Occipital lobe (tissue), 2 donors: ENCODE results near the gene MAP3K6. TPM values are rescaled to one million over a fixed set of nuclear protein-coding genes. Genes with fewer than 3 reads are reported as not detected.

Experiments
- DNase-seq: peaks from one replicate; lab custom pipeline; 2025; lab: John Stamatoyannopoulos, UW
- total RNA-seq: library from RNA; depleted of rRNA; stranded (reverse); fragments of >200 nt; gene quantifications from one replicate; pipeline ENCODE4 v1.2.3, GENCODE V29; 2014

MAP3K6 gene
- total RNA-seq, 1 donor from 2014 or later, result 2.7 TPM

- no peak for DNase-seq
These were observed 11.2 kb upstream of the MAP3K6 start for GRCh38 chr1:27377760-27378495.

DNA sequence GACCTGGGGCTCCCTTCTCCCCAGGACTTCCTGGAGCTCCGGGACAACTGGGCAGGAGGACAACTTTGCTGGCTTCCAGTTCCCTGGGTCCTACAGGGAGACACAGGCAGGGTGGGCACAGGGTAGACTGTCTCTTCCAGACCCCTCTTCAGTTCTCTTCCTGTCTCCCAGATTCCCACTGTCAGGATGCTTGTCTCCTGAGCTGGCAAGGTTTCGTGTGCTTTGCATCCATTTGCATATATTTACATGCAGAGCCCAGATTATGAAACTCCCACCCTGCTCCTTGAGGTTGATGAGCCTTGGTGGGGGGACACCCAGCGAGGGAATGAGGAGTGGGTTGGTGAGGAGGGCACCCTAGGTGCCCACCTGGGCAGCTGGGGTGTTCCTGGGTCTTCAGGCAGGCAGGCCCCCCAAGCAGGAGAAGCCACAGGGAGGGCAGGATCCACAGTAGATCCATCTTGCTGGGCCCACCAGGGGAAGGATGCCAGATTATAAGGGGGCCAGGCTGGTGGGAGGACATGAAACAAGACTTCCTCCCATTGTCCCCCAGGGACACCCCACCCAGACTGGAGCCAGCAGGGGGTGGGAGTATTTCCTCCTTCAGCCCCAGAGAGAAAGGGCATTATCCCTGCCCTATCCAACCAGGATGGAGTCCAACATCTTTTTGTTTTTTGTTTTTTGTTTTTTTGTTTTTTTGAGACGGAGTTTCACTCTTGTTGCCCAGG, 7.8 kb upstream of the MAP3K6 start, which contains the start of gene FCN3:
FCN3 (minus strand) TSS at position 463 of the 725 bp plus-strand sequence; CDS start at position 457, 6 bp downstream.
- DNase-seq, result no peak

GRCh38 chr1:27372808-27373690, 6.3 kb upstream of the MAP3K6 start:
- no peak for DNase-seq

DNA sequence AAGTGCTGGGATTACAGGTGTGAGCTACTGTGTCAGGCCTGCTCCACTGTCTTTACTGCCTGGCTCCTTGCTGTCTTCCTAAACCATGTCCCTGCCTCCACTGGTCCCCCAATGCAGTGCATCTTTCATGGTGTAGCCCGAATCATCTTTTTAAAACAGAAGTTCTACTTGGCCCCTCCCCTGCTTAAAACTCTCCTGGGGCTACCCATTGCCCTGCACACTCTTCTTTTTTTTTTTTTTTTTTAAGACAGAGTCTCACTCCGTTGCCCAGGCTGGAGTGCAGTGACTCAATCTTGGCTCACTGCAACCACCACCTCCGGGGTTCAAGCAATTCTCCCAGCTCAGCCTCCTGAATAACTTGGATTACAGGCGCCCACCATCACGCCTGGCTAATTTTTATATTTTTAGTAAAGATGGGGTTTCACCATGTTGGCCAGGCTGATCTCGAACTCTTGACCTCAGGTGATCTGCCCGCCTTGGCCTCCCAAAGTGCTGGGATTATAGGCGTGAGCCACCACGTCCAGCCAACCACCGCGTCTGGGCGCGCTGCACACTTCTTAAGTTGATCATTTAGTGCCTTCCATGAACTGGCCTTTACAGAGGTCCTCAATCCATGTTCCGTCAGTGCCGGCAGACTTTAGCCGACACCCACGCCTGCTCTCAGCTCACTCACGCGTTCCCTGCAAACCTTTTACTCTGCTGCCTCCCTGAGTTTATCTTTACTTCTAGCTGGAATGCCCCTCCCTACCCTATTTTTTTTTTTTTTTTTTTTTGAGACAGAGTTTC, 5.5 kb upstream of the MAP3K6 start:
- DNase-seq, result no peak

DNA sequence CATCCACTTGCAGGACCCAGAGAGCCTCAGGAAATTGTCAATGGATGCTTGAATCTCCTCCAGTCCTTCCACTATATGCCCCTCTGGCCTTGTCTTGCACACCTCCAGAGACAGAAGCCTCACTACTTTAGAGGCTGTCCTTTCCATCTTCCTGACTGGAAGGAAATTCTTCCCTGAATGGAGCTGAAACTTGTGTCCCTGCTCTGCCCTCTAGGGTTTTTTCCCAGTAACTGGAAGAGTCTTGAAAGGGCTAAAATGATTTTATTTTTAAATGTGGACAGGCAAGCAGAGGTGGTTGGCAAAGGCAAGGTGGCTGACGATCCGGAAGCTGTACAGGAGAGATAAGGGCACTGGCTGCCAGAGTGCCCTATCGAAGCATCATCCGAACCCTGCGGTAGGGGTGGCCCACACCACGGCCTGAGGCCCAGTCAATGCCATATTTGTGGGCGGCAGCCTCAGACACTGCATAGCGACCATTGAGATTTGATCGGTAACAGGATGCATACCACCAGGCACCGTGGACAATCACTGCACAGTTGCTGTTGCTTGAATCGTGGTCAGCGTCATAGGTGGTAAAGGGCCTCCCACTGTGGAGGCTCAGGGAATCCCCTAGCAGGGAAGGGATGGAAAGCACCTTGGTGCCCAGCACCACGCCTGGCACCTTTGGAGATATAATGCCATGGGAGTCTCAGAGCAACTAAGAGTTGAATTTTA, 2.3 kb upstream of the MAP3K6 start:
- no peak for DNase-seq

DNA sequence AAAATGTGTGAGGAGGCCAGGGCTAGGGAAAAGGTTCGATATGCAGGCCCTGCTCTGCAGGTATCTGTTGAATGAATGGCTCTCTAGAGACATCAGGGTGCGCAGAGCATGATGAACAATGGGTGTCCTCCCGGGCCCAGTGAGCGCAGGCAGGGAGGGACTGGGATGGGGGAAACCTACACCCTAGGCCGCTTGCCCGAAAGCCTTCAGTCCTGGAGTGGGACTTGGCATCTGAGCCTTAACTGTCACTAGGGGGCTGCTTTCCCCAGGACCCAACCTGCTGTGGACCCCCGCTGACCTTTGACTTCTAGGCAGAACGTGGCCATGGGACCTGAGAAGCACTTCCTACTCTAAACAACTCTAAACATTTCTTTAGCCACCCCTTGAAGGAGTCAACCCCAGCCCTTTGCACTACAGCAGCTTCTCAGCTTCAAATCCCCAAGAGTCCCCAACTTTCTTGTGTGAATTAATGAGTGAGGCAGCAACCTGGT, 444 bp upstream of the MAP3K6 start:
- DNase-seq, result no peak

DNA sequence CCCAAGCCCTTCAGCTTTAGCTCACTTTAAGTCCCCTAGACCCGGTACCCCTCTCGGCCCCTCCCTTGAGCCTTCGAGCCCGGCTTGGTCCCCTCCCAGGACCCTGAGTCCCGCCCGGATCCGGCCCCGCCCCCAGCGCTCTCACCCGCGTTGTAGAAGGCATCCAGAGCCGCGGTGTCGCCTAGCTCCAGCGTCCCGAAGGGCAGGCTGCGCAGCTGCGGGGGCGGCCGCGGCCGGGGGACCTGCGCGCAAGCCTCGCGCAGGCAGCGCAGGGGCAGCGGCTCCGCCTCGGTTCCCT, 699 bp downstream of the MAP3K6 start:
- DNase-seq, result peak; percentile 41

GRCh38 chr1:27365372-27366112, 1.2 kb downstream of the MAP3K6 start:
- DNase-seq, result peak; percentile 80

- no peak for DNase-seq
These were observed 1.9 kb downstream of the MAP3K6 start for GRCh38 chr1:27364696-27365371.

- no peak for DNase-seq
These were observed 2.7 kb downstream of the MAP3K6 start for GRCh38 chr1:27363766-27364695.

DNA sequence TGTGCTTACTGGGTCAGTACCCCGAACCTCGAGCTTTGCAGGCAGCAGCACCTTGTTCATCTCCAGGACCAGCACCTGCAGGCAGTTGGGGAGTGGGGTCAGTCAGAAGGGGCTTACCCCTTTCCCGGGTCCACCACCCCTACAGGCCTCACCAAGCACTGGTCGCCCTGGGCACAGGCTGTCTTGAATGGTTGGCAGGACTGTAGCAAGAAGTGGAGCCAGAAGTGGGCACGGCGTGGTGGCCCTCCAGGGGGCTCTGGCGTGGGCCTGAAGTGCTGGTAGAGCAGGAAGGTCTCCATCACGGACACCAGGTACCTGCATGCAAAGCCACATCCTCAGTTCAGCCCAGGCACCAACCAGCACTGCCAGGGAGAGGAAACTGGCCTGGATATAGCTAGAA, 5.2 kb downstream of the MAP3K6 start:
- no peak for DNase-seq

DNA sequence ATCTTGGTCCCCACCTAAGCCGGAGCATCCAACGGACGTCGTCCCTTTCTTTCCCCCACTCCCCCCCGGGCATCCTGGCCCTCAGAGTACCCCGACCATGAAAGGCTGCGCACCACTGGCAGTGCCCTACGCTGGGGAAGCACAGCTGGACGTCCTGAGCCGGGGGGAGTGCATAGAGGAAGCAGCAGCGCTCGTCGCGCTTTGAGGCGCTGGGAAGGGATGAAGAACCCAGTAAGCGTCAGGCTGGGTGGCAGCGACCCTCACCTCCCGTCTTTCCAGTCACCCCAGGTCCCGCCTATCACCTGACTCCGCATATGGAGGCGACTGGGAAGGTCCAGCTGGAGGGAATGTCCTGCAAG, 5.7 kb downstream of the MAP3K6 start:
- no peak for DNase-seq

DNA sequence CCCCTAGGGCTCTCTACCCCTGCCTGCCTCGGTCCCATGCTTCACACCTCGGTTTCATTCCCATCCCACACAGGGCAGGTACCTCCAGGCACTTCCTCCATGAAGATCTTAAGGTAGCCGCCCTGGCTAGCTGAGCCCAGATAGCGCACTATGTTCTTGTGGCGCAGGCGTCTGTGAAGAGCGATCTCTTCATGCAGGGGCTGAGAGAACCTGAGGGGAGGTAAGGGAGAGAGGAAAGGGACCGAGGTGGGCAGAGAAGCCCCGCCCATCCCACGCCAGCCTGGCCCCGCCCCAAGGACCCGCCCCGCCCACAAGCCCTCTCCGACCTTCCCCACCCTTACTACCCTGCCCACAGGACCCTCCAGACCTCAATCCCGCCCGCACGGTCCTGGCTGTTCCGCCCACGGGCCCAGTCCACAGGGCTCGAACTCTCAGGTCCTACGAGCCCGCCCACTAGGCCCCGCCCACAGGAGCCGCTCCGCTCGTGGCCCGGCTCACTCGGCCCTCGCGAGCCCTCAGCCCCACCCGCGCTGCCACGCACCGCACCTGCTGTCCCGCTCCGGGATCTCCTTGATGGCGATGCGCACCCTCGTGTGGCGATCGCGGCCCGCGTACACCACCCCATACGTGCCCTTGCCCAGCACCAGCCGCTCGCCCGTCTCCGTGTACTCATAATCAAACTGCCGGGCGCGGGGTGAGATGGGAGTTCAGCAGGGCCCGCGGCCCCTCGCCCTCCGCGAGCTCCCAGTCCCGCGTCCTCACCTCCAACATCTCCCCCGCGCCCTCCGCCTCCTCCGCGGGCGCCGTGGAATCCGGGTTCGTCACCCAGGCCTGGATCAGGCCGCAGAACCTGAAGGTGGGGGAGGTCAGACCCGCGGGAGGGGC, 6.4 kb downstream of the MAP3K6 start:
- DNase-seq, result no peak

DNA sequence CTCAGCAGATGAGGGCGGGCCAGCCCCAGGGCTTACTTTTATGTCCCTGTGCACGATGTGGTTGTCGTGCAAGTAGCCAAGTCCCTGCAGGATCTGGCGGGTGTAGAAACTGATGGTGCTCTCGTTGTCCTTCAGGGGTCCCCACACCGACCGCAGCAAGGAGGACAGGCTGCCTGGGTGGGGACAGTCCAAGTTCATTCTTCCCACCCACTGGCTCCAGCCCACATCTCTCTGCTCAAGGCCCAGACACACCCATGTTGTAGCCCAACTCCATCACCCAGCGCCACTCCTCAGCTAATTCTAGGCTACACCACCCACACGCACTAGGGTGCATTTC, 7.0 kb downstream of the MAP3K6 start:
- DNase-seq, result no peak

GRCh38 chr1:27358928-27359313, 7.8 kb downstream of the MAP3K6 start:
- no peak for DNase-seq

DNA sequence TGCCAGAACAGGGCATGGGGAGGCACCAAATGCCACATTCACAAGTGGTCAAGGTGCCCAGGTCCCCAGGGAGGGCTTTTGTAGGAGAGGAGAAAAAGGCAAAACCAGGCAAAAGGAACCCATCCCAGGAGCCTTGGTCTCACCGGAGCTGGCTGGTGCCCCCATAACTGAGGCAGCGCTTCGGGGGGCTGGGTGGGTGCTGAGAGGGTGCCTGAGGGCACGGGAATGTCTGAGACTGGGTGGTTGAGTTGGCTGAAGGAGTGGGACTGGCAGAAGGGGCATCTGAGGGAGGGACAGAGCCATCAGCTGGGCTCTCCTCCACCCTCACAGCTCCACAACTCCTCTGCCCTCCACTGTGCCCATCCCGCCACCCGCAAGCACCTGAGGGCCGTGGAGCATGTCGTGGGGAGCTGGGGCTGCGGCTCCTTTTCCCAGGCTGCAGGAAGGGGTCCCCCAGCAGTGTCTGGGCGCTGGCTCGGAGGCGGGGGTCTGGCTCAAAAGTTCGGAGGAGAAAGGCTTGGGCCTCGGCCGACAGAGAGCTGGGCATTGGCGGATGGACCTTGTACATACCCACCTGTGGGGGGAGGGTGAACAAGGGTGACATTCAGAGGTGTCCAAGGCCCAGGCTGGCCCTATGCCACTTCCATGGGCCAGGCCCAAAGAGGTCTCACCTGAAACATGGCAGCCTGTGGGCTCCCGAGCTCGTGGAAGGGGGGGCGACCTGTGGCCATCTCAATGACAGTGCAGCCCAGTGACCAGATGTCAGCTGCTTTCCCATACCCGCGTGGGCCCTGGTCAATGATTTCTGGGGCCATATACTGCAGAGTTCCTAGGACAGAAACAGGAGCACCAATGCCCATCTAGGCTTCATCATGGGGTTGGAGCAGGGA, 8.5 kb downstream of the MAP3K6 start:
- DNase-seq, result no peak
